Stimulated activated CD8-positive, alpha-beta memory T cell treated with anti-CD3 and anti-CD28 coated beads, Interleukin-15, amount 100 ng/mL, for 4 hours (primary cell): ENCODE measurements around the gene PAM.
"Not testable (repeated sequence)": the region's sequence is repeated elsewhere in the genome, so short reads cannot be mapped to it uniquely, and the experiment has no call there.

Experiments
- DNase-seq, 2 donors: peaks; one replicate each; pipeline ENCODE4 v3.0.0-alpha.2; 2020; ENCODE audit warnings: low read depth in 2 of 2

The PAM gene

DNA sequence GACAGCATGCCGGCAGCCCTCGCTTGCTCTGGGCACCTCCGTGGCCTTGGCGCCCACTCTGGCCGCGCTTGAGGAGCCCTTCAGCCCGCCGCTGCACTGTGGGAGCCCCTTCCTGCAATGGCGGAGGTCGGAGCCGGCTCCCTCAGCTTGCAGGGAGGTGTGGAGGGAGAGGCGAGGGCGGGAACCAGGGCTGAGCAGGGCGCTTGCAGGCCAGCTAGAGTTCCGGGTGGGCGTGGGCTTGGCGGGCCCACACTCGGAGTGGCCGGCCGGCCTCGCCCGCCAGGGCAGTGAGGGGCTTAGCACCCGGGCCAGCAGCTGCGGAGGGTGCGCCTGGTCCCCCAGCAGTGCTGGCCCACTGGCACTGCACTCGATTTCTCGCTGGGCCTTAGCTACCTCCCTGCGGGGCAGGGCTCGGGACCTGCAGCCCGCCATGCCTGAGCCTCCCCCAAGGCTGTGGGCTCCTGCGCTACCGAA lies 3.2 kb upstream of the PAM start:
- DNase-seq = not testable (repeated sequence)

DNA sequence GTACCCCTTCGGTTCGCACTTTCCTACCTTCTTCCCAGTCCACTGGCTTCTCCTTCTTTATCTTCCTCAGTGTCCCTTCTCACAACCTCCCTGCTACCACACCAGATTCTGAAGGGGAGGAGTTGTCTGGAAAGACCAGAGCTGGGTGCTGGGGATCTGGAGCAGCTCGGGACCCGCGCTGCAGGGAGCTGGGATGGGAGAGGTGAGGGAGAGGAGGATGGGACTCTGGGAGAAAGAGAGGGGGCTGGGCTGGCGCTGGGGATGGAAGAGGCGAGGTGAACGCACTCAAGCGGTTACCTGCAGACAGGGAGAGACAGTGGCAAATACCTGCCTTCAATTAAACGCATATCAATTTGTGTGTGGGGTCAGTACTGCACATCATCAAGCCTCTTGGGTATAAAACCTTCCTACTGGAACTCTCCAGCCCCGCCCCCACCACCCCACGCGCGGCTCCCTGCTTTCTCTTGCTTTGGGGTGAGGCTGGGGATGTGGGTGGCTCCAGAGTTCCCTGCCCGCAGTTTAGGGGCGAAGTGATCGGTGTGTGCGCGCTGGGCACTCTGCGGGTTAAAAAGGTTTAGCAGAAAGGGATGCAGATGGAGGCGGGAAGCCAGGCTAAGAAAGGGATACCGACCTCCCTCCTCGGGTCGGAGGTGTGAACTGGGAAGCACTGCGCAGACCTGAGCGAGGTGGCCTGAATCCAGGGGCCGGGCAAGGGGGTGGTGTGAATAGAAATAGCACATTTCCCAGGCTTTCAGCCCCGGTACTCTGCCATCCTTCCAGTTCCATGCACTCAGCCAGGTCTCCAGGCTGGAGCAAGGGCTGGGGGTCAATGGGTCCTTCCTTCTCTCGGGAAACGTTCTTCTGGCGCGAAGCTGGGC lies 977 bp upstream of the PAM start:
- DNase-seq = no peak

DNA sequence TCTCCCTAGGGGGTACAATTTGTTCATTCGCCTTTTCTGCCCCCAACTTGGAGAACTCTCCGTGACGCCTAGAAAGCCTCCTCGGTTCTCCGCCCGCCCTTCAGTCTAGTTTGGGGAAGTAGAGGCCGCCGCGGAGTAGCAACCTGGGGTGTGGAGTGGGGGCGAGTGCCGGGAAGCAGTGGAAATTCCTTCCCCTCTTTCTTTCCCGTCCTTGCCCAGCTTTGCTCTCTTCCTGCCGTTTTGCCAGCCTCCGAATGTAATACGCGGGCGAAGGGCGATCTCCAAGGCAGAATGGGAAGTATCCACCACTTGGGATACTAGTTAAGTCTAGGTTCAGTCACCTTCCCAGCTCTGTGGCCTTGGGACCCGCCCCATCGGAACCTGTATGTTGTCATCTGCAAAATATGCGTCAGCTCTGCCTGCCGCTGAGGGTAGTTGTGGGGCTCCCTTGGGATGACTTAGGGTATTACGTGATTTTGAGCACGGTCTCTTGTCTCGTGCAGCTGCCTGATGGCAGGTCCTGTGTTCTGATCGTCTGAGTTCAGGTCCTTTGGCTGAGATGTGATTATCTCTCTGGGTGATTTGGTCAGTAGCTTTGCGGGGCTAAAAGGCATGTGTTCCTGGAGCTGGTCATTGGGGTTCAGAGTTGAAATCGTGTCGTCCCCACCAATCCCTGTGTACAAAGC lies 724 bp downstream of the PAM start:
- DNase-seq = peak; percentile 45 to 58

DNA sequence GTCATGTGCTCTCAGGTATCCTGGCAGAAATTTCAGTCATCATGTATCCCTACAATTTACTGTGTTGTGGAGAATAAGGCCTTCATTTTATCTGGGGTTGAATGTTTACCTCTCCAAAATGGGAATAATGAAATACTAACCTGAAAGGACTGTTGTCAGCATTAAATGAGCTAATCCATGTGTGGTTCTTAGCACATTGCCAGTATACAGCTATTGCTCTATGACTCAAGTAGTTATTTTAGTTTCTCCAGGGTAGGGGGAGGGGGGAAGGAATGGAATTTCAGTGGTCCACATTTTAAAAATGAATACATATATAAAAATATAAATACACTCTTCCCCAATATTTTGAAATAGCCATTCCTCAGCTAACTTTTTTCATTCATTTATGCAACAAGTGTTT lies 3.5 kb downstream of the PAM start:
- DNase-seq = no peak

DNA sequence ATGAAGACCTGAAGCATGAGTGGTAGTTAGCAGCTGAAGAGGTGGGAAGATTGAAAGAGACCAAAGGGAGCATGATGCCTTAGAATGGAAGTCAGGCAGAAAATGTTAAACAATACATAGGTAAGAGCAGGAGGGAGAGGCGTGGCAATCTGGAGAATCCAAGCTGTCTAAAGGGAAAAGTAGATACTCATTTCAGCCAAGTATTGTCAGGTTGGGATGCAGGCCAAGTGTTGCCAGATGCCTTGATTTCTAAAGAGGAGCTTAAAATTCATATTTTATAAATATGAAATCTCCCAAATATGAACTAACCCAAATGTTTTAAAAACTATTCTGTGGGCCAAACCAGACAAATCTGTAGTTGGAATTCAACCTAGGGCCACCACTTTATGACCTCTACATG lies 4.2 kb downstream of the PAM start:
- no peak for DNase-seq

DNA sequence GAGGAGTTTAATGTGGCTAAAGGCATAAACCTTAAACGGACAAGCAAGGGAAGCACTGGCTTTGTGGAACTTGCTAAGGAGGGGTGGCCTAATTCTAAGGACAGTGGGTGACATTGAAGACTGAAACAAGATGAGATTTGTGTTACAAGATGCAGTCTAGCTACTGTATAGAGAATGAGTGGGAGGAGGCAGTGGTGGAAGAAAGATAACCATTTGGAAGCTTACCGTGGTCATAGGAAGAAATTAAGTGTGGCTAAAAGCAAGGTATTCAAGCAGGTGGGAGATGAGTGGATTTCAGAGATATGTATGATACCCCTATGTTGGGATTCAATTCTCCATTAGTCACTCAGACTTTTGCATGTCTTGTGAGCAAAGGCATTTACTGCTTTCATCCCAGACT lies 4.6 kb downstream of the PAM start:
- DNase-seq = no peak

DNA sequence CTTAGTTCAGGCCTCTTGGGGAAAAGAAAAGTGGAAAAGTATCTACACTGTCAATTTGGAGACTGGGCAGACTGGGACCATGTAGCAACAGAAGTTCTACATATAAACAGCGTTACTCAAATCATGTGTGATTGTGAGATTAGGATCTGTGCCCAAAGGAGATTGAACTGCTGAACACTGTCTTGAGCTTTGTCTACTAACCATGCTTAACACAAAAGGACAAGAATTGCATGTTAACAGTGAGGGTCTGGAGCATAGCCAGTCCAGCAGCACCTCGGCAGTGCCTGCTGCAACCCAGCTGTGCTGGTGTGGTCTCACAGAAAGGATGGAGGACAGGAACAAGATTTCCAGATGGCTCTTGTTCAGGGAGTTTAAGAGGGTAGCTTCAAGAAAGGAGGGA lies 5.7 kb downstream of the PAM start:
- no peak for DNase-seq

DNA sequence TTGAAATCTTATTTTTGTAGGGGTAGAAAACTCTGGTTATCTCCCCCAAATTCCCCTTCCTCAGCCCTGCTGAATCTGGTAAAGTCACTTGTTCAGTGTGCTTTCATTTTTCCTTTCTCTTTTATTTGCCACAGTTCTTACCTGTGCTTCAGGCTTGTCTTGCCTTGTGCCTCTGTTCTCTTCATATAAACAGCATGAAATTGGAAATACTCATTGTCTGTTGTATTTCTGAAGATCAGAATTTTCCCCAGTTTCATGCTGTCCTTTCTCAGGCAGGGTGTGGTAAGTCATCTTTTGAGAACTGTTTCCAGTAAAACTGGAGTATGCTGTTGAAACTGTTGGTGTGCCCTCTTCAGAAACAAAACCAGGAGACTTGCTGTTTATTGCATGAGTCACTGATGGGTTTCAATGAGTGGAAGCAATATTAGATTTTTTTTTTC lies 7.0 kb downstream of the PAM start:
- DNase-seq = no peak

DNA sequence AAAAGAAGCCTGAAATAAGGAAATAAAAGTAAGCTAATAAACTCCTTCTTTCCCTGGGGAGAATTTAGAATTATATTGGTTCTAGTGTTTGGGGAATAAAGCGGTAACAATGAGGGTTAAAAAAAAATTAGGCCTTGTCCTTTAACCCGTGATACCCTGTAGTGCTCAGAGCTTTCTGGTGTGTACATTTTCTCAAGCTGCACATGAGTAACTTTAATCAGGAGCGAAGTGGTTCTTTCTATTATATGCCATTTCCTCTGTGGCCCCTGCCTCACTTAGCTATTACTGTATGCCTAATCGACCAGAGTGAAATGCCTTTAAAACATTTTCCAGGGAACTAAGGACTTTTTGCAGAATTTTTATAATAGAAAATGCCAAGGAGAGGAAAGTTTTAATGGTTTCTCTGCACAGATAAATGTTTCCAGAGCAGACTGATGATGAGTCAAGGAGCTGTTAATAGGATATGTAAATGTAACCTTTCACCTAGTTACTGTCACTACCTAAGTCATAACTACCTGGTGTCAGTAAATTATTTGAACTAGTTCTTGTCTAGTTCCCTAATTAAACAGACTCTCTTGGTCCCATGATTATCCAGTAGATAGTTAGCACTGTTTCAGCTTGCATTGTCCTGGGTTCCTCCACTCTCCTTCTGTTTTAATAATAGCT lies 7.6 kb downstream of the PAM start:
- no peak for DNase-seq

DNA sequence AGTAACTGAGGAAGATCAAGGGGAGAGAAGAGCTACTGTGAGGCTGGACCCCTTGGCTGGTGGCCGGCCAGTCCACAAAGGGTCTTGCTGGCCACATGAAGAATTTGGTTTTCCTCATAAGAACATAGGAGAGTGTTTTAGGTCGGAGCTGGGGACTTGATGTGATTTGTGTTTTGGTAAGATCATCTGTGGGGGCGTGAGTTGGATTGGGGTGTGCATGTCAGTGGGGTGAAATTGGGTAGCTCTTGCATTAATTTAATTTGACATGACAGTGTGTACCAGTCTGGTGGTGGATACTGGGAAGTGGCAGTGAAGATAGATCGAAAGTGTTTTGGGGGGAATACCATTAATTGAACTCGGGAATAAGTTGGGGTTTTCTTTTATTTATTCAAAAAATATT lies 8.6 kb downstream of the PAM start:
- no peak for DNase-seq

DNA sequence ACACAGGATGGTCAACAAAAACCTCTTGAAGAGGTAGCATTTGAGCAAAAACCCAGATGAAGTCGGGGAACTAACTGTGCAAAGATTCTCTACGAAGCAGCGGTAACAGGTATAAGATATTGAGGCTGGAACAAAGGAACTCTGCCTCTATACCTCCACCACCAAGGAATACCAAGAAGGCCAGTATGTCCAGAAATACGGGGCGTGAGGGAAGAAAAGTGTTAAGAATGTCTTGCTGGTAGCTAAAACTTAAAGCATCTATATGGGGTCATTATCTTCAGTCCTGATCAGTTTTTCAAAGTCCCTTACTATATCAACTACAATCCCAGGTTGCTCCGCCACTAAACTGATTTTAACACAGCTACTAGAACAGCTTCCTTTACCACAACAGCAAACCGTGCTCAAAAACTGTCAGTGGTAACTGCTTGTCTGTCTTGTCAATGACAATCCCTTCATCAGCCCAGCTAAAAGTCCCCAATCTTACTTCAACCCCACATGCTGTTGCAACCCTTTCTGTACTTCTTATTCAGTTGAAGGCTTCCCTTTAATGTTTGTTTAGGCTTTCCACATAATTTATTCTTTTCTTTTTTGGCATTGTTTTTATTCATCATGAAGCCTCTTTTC lies 9.4 kb downstream of the PAM start:
- DNase-seq = no peak

DNA sequence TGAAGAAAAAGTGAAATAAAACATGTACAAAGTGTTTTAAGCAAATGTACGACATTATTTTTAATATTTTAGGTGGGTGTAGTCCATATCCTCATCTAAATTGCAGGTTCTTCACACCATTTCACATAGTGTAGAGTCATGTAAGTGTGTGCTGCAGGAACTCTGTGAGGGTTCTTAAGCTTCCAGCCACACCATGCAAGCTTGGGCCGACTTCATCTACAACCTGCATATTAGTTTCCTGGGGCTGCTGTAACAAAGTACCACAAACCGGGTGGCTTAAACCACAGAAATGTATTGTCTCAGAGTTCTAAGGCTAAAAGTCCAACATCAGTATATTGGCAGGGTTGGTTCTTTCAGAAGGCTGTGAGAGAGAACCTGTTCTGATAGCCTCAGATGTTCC lies 10.2 kb downstream of the PAM start:
- no peak for DNase-seq

DNA sequence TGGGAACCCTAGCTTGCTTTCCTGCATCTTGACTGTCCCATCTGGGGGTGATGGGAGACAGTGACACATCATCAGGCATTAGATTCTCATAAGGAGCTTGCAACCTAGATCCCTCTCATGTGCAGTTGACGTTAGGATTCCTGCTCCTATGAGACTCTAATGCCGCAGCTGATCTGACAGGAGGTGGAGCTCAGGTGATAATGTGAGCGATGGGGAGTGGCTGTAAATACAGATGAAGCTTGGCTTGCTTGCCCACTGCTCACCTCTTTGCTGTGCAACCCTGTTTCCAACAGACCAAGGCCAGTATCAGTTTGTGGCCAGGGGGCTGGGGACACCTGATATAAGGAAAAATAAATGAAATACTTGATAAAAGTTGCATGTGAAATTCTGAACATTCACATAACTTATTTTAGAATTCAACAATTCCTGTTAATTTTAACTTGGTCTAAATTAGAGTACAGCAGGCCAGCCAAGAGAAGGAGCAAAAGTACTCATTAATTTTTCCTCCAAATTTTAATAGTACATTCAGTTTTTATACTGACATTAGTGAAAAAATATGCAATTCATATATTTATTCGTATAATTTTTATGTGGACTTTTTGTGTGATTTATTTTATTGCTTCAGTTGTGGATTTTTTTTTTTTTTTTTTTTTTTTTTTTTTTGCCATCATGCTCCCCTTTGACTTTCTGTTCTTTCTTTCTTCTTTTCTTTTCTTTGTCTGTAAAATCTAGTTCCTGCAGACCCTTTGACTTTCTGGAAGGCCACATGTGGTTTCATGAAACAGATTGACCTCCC lies 11.4 kb downstream of the PAM start:
- DNase-seq = no peak

DNA sequence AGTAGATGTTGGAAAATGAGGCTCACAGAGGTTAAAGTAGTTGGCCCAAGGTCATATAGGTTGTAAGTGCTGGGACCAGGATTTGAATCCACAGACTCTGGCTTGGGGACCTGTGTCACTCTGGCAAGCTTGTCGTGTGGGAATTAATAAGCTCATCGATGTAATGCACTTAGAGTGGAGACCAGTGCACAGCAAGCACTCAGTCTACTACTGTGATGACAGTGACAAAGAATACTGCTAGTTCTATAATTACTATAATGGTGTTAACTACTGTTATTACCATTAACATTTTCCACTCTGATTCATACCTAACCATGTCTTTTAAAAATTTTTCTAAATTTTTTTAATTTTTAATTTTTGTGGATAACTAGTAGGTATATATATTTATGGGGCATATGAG lies 12.8 kb downstream of the PAM start:
- no peak for DNase-seq

DNA sequence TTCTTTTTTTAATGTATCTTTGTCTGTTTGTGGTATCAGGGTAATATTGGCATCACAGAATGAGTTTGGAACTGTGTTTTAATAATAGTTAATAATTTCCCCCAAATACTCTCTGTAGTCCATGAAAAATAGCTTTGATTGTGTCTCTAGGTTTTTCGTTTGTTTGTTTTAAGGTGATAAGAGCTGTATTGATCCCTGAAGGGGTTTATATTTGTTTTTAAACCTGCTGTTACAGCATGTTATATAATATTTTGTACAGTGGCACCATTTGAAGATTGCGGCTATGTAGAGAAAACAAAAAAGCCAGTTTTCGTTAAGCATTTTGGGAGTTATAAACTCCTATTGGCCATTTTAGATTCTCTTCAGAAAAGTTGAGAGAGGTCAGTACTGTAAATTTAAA lies 15.7 kb downstream of the PAM start:
- no peak for DNase-seq

DNA sequence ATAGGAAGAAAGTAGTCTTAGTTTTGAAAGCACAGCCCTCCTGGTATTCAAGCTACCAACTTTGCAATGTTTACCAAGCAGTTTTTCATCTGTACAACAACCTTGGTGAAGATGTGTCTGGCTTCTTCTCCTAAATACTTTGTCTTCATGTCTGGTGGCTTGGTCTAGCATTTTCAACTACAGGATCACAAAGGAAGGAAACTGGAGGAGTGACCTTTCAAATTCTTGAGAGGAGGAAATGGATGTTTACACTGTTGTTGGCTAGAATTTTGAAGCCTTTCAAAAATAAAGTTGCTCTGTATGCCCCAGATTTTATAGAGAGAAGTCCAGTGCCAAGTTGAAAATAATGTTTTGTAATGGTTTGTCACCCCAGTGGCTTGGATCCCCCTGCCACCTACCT lies 16.3 kb downstream of the PAM start:
- no peak for DNase-seq

DNA sequence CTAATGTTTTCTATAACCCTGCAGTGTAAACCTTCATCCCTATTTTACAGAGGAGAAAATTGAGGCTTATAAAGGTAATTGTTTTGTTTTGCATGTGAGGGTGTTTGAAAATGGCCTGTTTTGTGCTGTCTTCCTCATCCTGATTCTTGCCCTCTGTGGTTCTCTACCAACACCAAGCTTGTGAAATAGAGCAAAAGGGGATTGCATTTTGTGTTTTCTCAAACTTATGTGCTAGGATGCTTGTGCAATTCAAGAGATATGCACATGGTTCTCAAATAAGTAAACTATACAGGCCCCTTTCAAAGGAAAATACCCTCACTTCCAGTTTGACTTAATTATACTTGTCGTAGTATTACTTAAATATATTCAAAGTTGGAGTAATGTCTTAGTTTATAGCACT lies 17.2 kb downstream of the PAM start:
- no peak for DNase-seq

DNA sequence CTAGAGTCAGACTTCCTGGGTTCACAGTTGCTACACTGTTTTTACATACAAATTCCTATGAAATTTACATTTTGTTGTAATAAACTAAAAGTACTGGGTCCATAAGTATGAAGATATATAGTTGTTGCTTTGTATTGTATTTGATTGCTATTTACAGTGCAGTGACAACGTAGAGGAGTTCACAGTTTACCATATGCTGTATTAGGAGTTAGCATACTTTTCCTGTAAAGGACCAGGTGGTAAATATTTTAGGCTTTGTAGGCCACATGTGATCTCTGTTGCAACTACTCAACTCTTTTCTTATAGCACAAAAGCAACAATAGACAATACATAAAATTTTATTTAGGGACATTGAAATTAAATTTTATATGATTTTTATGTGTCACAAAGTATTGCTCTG lies 18.0 kb downstream of the PAM start:
- DNase-seq = no peak

DNA sequence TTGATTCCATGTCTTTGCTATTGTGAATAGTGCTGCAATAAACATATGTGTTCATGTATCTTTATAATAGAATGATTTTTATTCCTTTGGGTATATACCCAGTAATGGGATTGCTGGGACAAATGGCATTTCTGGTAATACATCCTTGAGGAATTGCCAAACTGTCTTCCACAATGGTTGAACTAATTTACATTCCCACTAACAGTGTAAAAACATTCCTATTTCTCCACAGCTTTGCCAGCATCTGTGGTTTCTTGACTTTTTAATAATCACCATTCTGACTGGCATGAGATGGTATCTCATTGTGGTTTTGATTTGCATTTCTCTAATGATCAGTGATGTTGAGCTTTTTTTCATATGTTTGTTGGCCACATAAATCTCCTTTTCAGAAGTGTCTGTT lies 20.7 kb downstream of the PAM start:
- not testable (repeated sequence) for DNase-seq

DNA sequence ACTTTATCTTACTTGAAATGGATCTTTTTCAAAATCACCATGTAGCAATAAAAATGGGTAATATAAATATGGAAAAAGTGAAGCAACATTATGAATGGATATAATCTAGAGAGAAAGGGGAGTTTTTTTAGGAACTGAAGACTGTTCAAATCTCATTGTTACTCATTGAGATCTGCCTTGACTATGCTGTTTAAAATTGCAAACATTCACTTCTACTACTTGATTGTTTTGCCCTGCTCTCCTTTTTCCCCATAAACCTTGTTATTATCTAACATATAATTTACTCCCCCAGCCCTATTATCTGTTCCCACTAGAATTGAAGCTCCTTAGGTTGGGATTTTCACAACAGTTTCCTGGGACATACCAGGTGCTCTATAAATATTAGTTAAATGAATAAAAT lies 22.0 kb downstream of the PAM start:
- DNase-seq = no peak

DNA sequence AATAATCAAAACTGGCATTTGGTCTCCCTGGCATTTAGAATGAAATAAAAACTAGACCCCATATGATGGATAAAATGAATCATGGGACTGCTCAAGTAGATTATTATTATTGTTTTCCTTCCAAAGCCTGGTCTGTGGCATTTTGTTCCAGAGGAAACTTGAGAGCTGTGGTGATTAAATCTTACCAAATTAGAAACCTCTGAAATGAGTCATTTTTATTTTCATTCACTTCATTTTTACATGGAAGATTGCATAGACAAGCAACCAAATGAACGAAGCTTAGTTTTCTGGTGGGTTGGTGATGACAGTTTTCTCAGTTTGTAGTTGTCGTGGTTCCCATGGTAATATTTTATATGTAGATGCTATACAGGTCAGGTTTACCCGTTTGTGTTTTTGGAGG lies 23.4 kb downstream of the PAM start:
- no peak for DNase-seq
